Subcutaneous adipose tissue (tissue), 4 donors: Measurements from ENCODE around the gene LHFPL6. TPM values are rescaled to one million over a fixed set of nuclear protein-coding genes. Genes with fewer than 3 reads are reported as not detected.

ENCODE experiments used
- CTCF ChIP-seq: fragments of 450-650 bp; IDR thresholded peaks from one replicate; pipeline ENCODE4 v1.5.1; 2016; ENCODE audit warnings: low read depth, mild to moderate bottlenecking, control low read depth, antibody characterized with exemption, moderate library complexity
- total RNA-seq, 4 donors: library from RNA; depleted of rRNA; stranded (reverse); fragments of >200 nt; gene quantifications; one replicate each; pipeline ENCODE4 v1.1.0, GENCODE V29; 2016

Gene LHFPL6
- 100 to 1,000 TPM in 1 of 4 donors, 10 to 100 TPM in 3; 75.2 to 106 (median 90.4) TPM for total RNA-seq

GRCh38 chr13:39602614-39603366, at the start of gene LHFPL6:
TSS of gene LHFPL6 (minus strand) at chr13:39603193.
- TF ChIP-seq CTCF: no peak

DNA sequence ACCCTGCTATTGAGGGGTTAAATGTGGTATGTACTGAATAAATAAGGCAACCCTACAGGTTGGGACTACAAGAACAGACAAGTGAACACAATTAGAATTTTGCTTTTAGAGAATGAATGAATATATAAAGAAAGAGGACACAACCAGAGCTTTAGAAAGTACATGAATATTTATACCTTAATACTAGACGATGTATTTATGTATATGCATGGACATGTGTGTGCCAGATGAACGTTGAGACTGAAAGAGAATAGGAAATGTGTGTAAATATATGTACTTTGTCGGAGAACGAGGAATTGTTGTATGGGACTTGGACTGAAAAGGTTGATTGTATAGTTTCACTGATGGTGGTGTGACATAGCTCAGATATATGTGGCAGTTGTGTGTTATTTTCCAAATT, 43.1 kb upstream of the LHFPL6 start:
- no peak for TF ChIP-seq CTCF

GRCh38 chr13:39641645-39642044, 38.7 kb upstream of the LHFPL6 start:
- TF ChIP-seq CTCF: no peak

DNA sequence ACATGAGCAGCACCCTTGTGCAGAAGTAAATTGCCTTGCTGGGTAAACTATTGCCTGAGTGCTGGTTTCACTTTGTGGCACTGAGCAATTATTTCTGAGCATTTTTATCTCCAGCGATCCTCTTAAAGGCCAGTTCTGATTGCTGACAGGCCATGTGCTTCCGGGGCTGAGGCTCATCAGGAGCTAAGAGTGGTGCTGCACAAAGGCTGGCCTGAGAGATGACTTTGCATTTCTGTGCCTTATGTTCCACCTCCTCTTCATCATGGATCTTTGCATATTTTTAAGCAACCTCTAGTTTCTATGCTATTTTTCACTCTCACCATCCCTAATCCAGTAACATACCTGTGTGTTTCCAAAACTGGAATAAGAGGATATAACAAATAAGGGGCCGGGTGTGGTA, 34.9 kb upstream of the LHFPL6 start:
- TF ChIP-seq CTCF: no peak

GRCh38 chr13:39635564-39635963, 32.6 kb upstream of the LHFPL6 start:
- no peak for TF ChIP-seq CTCF

DNA sequence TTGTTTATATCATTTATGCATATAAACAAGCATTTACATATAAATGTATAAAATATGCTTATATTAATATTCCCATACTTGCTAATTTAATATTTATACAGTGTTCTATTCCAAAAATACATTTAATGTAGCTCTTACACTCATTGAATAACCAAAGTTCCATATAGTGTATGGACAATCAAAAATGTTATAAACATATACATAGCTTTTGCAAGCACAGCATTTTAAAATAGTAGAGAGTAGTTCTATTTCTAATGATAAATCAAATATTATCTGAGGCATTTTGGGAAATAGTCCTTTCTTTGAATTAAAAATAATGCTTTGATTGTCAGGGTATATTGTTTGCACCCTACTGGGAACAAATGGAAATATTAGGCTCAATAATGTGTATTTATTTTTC, 30.0 kb upstream of the LHFPL6 start:
- TF ChIP-seq CTCF: no peak

GRCh38 chr13:39631307-39631706, 28.3 kb upstream of the LHFPL6 start:
- TF ChIP-seq CTCF: no peak
